Type B pancreatic cell (in vitro differentiated cells): Measurements from ENCODE around the gene SFXN5. TPM values are rescaled to one million over a fixed set of nuclear protein-coding genes. Genes with fewer than 3 reads are reported as not detected.
A peak's percentile ranks its signal among the peaks of the same experiment; 100 is the strongest.

Source experiments
- DNase-seq: peaks from one replicate; pipeline ENCODE4 v3.0.0; 2021; ENCODE audit warnings: mixed read lengths; ENCODE audit not compliant: unreplicated experiment; ENCODE audit errors: extremely low spot score
- H3K27ac Mint-ChIP-seq: 2 replicates; pipeline ENCODE4 v1.8.0; 2021; ENCODE audit warnings: mild to moderate bottlenecking, mixed read lengths
- H3K27me3 Mint-ChIP-seq: 2 replicates; pipeline ENCODE4 v1.8.0; 2021; ENCODE audit warnings: mixed read lengths
- H3K36me3 Mint-ChIP-seq: 2 replicates; pipeline ENCODE4 v1.8.0; 2021; ENCODE audit warnings: mixed read lengths
- H3K4me1 Mint-ChIP-seq: one replicate; pipeline ENCODE4 v1.8.0; 2021; ENCODE audit warnings: mixed read lengths; ENCODE audit not compliant: unreplicated experiment
- H3K4me3 Mint-ChIP-seq: 2 replicates; pipeline ENCODE4 v1.8.0; 2021; ENCODE audit warnings: mild to moderate bottlenecking, mixed read lengths
- H3K9me3 Mint-ChIP-seq: 2 replicates; pipeline ENCODE4 v1.8.0; 2021; ENCODE audit warnings: mixed read lengths
- total RNA-seq: library from RNA; stranded (reverse); gene quantifications from 2 replicates; pipeline ENCODE4 v1.2.1, GENCODE V29; 2021; ENCODE audit warnings: low replicate concordance
- TF ChIP-seq, protein P1 (sequence below): fragments of 200-600 bp; sonication (generic); conservative IDR thresholded peaks from 2 replicates; pipeline ENCODE4 v1.5.0; 2021; ENCODE audit warnings: antibody characterized with exemption, mild to moderate bottlenecking

Gene SFXN5
- total RNA-seq, 1 donor from 2014 or later, result 27.3 TPM

DNA sequence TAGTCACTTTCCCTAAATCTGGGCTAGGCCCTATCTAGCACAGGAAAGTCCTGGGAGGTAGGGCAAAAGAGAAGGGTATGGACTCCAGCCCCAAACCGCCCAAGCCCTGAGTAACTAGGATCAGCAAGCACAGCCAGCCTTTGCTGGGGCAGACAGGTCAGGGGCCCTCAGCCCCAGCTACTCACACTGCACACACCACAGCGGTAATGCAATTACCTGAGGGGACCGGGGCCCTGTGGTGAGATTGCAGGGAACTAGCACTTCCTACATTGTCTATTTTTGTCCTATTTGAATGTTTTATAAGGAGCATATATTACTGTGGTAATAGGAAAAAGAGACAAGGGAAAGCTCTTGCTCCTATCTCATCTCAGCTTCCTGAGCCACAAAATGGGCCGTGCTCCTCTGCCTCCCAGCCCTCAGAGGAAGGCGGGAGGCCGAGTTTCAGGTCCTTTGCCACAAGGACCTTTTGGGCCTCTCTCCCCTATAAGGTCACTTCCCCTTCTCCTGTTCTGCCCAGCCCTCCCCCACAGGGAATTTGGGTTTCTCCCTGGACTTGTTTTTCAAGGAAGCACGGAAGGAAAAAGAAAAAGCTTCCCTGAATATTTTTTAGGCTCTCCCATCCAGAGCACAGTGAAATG lies 20.8 kb upstream of the SFXN5 start:
- TF ChIP-seq, protein P1, sequence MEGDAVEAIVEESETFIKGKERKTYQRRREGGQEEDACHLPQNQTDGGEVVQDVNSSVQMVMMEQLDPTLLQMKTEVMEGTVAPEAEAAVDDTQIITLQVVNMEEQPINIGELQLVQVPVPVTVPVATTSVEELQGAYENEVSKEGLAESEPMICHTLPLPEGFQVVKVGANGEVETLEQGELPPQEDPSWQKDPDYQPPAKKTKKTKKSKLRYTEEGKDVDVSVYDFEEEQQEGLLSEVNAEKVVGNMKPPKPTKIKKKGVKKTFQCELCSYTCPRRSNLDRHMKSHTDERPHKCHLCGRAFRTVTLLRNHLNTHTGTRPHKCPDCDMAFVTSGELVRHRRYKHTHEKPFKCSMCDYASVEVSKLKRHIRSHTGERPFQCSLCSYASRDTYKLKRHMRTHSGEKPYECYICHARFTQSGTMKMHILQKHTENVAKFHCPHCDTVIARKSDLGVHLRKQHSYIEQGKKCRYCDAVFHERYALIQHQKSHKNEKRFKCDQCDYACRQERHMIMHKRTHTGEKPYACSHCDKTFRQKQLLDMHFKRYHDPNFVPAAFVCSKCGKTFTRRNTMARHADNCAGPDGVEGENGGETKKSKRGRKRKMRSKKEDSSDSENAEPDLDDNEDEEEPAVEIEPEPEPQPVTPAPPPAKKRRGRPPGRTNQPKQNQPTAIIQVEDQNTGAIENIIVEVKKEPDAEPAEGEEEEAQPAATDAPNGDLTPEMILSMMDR, result no peak
- Mint-ChIP-seq H3K9me3 (no peaks in the 10 kb centered on the region), H3K36me3 (peaks cover 4% of the 10 kb centered on the region), H3K27me3 (no peaks in the 10 kb centered on the region), H3K4me3 (no peak overlapping the region), H3K4me1 (peaks cover 42% of the 10 kb centered on the region), H3K27ac (peak overlapping the region; percentile 34)
- DNase-seq, result no peak

DNA sequence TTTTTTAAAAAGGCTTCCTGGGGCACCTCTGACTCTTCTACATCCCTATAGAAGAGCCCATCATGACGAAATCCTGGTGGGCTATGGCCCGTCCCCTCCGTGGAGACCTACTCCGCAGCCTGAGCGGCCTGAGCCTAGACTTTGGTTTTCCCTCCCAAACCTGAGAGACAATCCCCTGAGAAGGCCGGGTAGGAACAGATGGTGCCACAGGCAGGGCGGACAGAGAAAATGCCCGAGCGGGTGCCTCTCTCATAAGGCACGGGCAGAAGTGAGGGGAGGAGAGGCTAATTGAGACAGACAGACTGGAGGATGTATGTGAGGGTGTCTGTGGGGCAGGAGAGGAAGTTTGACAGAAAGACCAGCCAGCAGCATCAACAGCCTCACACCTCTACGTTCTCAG lies 20.2 kb upstream of the SFXN5 start:
- no peaks in the 10 kb centered on the region for H3K9me3 Mint-ChIP-seq
- TF ChIP-seq, protein P1, result no peak
- no peak overlapping the region for H3K4me3 Mint-ChIP-seq
- peak overlapping the region; percentile 34 for H3K27ac Mint-ChIP-seq
- H3K27me3 Mint-ChIP-seq, result no peaks in the 10 kb centered on the region
- no peak for DNase-seq
- H3K4me1 Mint-ChIP-seq, result peaks cover 42% of the 10 kb centered on the region
- peaks cover 3% of the 10 kb centered on the region for H3K36me3 Mint-ChIP-seq

DNA sequence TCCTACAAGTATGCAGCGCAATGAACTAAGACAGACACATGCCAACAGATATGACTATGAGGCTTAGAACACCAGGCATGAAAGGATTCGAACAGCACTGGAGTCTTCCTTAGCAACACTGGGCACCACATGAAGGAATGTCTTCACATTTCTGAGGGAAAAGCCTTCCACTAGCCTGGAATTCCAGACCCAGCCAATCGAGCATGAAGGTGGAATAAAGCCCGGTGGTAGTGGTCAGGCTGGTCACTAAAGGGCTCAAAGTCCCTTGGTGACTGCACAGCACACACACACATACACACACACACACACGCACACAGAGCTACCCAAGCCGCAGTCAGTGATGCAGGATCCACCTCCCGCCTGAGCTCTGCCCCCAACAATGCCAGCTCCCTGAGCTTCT lies 19.7 kb upstream of the SFXN5 start:
- no peak for DNase-seq
- Mint-ChIP-seq H3K36me3 (peaks cover 3% of the 10 kb centered on the region), H3K4me1 (peaks cover 42% of the 10 kb centered on the region), H3K4me3 (no peak overlapping the region), H3K9me3 (no peaks in the 10 kb centered on the region), H3K27me3 (no peaks in the 10 kb centered on the region), H3K27ac (no peak overlapping the region)
- TF ChIP-seq, protein P1, result no peak

DNA sequence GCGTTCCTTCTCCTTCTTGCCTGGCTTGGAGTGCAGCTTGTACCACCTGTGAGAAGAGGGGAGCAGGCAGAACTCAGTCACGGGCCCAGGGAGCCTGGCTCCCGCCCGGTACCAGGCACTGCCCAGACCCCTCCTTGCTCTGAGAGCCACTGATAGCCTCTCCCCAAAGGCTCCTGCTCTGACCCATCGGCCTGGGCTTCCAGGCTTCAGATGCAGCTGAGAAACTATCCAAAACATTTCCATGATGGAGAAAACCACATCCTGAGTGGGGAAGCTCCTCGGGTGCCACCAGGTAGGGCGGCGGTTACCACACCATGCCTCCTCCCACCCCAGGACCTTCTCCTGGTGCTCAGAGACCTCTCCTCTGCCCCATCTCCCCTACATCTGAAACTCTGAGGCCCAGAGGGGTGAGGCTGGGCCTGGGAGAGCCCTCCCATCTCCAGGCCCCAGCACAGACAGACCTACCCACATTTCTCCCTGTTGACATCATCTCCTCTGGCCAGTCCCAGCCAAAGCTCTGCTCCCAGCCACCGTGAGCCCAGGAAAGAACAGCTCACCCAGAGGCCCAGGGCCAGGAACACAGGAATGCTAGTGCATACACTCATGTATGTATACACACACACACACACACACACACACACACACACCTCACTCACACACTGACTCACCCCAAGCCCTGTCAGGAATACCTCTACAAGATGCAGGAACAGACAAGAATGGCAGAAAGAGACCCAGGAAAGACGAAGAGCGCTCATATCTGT lies 17.9 kb upstream of the SFXN5 start:
- peak overlapping the region; percentile 88 for H3K27ac Mint-ChIP-seq
- H3K9me3 Mint-ChIP-seq, result no peaks in the 10 kb centered on the region
- H3K4me1 Mint-ChIP-seq, result peaks cover 46% of the 10 kb centered on the region
- H3K27me3 Mint-ChIP-seq, result no peaks in the 10 kb centered on the region
- TF ChIP-seq, protein P1, result no peak
- peak overlapping the region; percentile 2 for H3K4me3 Mint-ChIP-seq
- H3K36me3 Mint-ChIP-seq, result peaks cover 3% of the 10 kb centered on the region
- no peak for DNase-seq

DNA sequence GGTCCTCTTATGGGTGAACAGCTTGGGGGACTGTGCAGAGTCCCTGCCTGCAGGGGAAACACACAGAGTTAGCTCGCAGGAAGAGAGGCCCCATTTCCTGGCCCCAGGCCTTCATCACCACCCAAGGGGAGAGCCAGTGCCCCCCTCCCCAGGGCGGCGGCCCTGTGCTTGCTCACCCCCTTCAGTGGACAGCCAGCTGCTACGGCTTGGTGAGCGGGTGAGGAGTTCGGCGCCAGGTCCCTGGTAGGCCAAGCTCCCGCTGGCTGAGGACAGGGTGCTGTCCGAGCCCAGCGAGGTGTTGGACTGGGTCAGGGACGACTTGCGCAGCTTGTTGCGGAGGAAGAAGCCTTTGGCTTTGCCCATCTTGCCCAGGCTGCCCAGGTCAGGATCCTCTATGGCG lies 17.2 kb upstream of the SFXN5 start:
- DNase-seq, result no peak
- Mint-ChIP-seq H3K4me3 (no peak overlapping the region), H3K27ac (peak overlapping the region; percentile 88), H3K36me3 (peaks cover 7% of the 10 kb centered on the region), H3K27me3 (no peaks in the 10 kb centered on the region), H3K4me1 (peaks cover 50% of the 10 kb centered on the region), H3K9me3 (no peaks in the 10 kb centered on the region)
- TF ChIP-seq, protein P1, result no peak
